ENCODE measurements around the gene ARID1B. TPM values are rescaled to one million over a fixed set of nuclear protein-coding genes. Genes with fewer than 3 reads are reported as not detected.

Gene ARID1B
- total and polyA plus RNA-seq, 2 donors (not counting 1 experiment from before 2014, with no cell fraction given), result 47.2 to 280 TPM

GRCh38 chr6:157168471-157168870, 391.3 kb downstream of the ARID1B start:
- no peak overlapping the region for H3K4me3 ChIP-seq (ENCODE audit: control extremely low read depth in 1 of 5, extremely low read depth in 1 of 5, insufficient read depth in 1 of 5, low read depth in 2 of 5, low read length in 4 of 5)
- TF ChIP-seq CTCF (IDR thresholded peaks at IDR 0.05), result no peak
- TF ChIP-seq EZH2 (IDR thresholded peaks at IDR 0.05; ENCODE audit: borderline replicate concordance, insufficient read depth, low read depth, low read length, poor library complexity, severe bottlenecking), result no peak
- H3K9me3 ChIP-seq (ENCODE audit: control extremely low read depth in 1 of 3, control insufficient read depth in 2 of 3, insufficient read depth in 1 of 3, low read length in 2 of 3), result no peaks in the 10 kb centered on the region
- no peaks in the 10 kb centered on the region for H3K4me1 Mint-ChIP-seq
- 100% methylated on average over 2 of the region's 6 CpGs for WGBS (ENCODE audit: insufficient coverage)
- CTCF ChIA-PET, result no interaction called here
- H4K20me1 ChIP-seq (ENCODE audit: control insufficient read depth, insufficient read depth, low read length, poor library complexity, severe bottlenecking), result peaks cover 17% of the 10 kb centered on the region
- H3K27ac Mint-ChIP-seq, result no peak overlapping the region
- DNase-seq (no peak), ATAC-seq (ENCODE audit: low read depth) (no peak)
- H2AFZ ChIP-seq (ENCODE audit: insufficient read depth, low read depth, low read length, poor library complexity, severe bottlenecking), result no peak overlapping the region
- no peaks in the 10 kb centered on the region for H3K4me1 ChIP-seq (ENCODE audit: control insufficient read depth in 2 of 2, insufficient read depth in 2 of 2, low read length in 2 of 2)
- H3K4me3 Mint-ChIP-seq, result no peak overlapping the region
- no peaks in the 10 kb centered on the region for H3K9me3 Mint-ChIP-seq (ENCODE audit: insufficient read depth)
- no peak overlapping the region for H3K27ac ChIP-seq (ENCODE audit: low read length in 2 of 2)
- H3K27me3 ChIP-seq (replicated peaks in 1 of 4; ENCODE audit: control extremely low read depth in 1 of 4, control insufficient read depth in 3 of 4, insufficient read depth in 4 of 4, low read length in 3 of 4), result no peaks in the 10 kb centered on the region
- POLR2A ChIA-PET, result no interaction called here
- no peaks in the 10 kb centered on the region for H3K79me2 ChIP-seq (ENCODE audit: control insufficient read depth, insufficient read depth, low read length)
- no peak overlapping the region for H3K4me2 ChIP-seq (replicated peaks; ENCODE audit: low read depth, low read length, poor library complexity, severe bottlenecking)
- intact Hi-C loops (cut with micrococcal nuclease), result no loop called here
- H3K27me3 Mint-ChIP-seq, result no peaks in the 10 kb centered on the region
- no peak overlapping the region for H3K9ac ChIP-seq (ENCODE audit: low read length)
- H3K36me3 ChIP-seq (replicated peaks in 1 of 2; ENCODE audit: control extremely low read depth in 1 of 2, control insufficient read depth in 1 of 2, extremely low read depth in 1 of 2, insufficient read depth in 2 of 2, low read length in 1 of 2), result peaks cover 0 to 73% of the 10 kb centered on the region in 2 experiments

GRCh38 chr6:157169226-157169625, 392.0 kb downstream of the ARID1B start:
- WGBS (ENCODE audit: insufficient coverage), result no CpG with 5 or more reads among the region's 3 CpGs
- Histone ChIP-seq H2AFZ (ENCODE audit: insufficient read depth, low read depth, low read length, poor library complexity, severe bottlenecking) (no peak overlapping the region), H3K4me3 (ENCODE audit: control extremely low read depth in 1 of 5, extremely low read depth in 1 of 5, insufficient read depth in 1 of 5, low read depth in 2 of 5, low read length in 4 of 5) (no peak overlapping the region), H3K9me3 (ENCODE audit: control extremely low read depth in 1 of 3, control insufficient read depth in 2 of 3, insufficient read depth in 1 of 3, low read length in 2 of 3) (no peaks in the 10 kb centered on the region), H3K27ac (ENCODE audit: low read length in 2 of 2) (no peak overlapping the region), H3K4me2 (replicated peaks; ENCODE audit: low read depth, low read length, poor library complexity, severe bottlenecking) (no peak overlapping the region), H3K9ac (ENCODE audit: low read length) (no peak overlapping the region), H3K27me3 (replicated peaks in 1 of 4; ENCODE audit: control extremely low read depth in 1 of 4, control insufficient read depth in 3 of 4, insufficient read depth in 4 of 4, low read length in 3 of 4) (no peaks in the 10 kb centered on the region), H3K4me1 (ENCODE audit: control insufficient read depth in 2 of 2, insufficient read depth in 2 of 2, low read length in 2 of 2) (no peaks in the 10 kb centered on the region), H3K79me2 (ENCODE audit: control insufficient read depth, insufficient read depth, low read length) (peaks cover 3% of the 10 kb centered on the region), H3K36me3 (replicated peaks in 1 of 2; ENCODE audit: control extremely low read depth in 1 of 2, control insufficient read depth in 1 of 2, extremely low read depth in 1 of 2, insufficient read depth in 2 of 2, low read length in 1 of 2) (peaks cover 0 to 77% of the 10 kb centered on the region in 2 experiments), H4K20me1 (ENCODE audit: control insufficient read depth, insufficient read depth, low read length, poor library complexity, severe bottlenecking) (peaks cover 17% of the 10 kb centered on the region)
- ChIA-PET CTCF (no interaction called here), POLR2A (no interaction called here)
- Mint-ChIP-seq H3K27ac (no peak overlapping the region), H3K9me3 (ENCODE audit: insufficient read depth) (no peaks in the 10 kb centered on the region), H3K4me3 (no peak overlapping the region), H3K27me3 (no peaks in the 10 kb centered on the region), H3K4me1 (no peaks in the 10 kb centered on the region)
- no peak for TF ChIP-seq CTCF (IDR thresholded peaks at IDR 0.05)
- no peak for TF ChIP-seq EZH2 (IDR thresholded peaks at IDR 0.05; ENCODE audit: borderline replicate concordance, insufficient read depth, low read depth, low read length, poor library complexity, severe bottlenecking)
- ATAC-seq (ENCODE audit: low read depth) (no peak), DNase-seq (no peak)
- intact Hi-C loops (cut with micrococcal nuclease), result no loop called here
